GM23338 (cell line): ENCODE data around the gene ATP2B1. TPM values are rescaled to one million over a fixed set of nuclear protein-coding genes. Genes with fewer than 3 reads are reported as not detected.

ENCODE experiments used
- ATAC-seq: fragments of 200-7000 bp; cut with Tn5 transposase; 3 replicates; pipeline ENCODE4 v1.9.1; 2020
- DNase-seq: peaks from one replicate; pipeline ENCODE4 v3.0.0-alpha.2; 2015; ENCODE audit warnings: low spot score
- H2AFZ ChIP-seq: fragments of 200-600 bp; sonication (generic); 2 replicates; pipeline ENCODE4 v1.8.0; 2016; ENCODE audit warnings: antibody characterized with exemption, mild to moderate bottlenecking, moderate library complexity
- H3F3A ChIP-seq: fragments of 200-600 bp; sonication (generic); replicated peaks from 2 replicates; pipeline ENCODE4 v1.8.0; 2017; ENCODE audit warnings: antibody characterized with exemption, mixed run types, low read depth
- H3K27ac ChIP-seq: fragments of 200-600 bp; sonication (generic); 2 replicates; pipeline ENCODE4 v1.6.1; 2016; ENCODE audit warnings: low read depth
- H3K27me3 ChIP-seq: fragments of 200-600 bp; sonication (generic); 2 replicates; pipeline ENCODE4 v1.8.0; 2016; ENCODE audit warnings: mild to moderate bottlenecking, mixed run types, moderate library complexity; ENCODE audit not compliant: insufficient read depth
- H3K36me3 ChIP-seq: fragments of 200-600 bp; sonication (generic); 2 replicates; pipeline ENCODE4 v1.8.0; 2016; ENCODE audit warnings: mild to moderate bottlenecking; ENCODE audit not compliant: insufficient read depth
- H3K4me1 ChIP-seq: fragments of 200-600 bp; sonication (generic); 2 replicates; pipeline ENCODE4 v1.8.0; 2016; ENCODE audit warnings: mild to moderate bottlenecking, moderate library complexity; ENCODE audit not compliant: insufficient read depth
- H3K4me2 ChIP-seq: fragments of 200-600 bp; sonication (generic); 2 replicates; pipeline ENCODE4 v1.7.1; 2017; ENCODE audit warnings: mixed run types
- H3K4me3 ChIP-seq: fragments of 200-600 bp; sonication (generic); 2 replicates; pipeline ENCODE4 v1.6.1; 2016; ENCODE audit warnings: mixed run types
- H3K79me2 ChIP-seq: fragments of 200-600 bp; sonication (generic); replicated peaks from 2 replicates; pipeline ENCODE4 v1.8.0; 2017; ENCODE audit warnings: mild to moderate bottlenecking; ENCODE audit not compliant: insufficient read depth
- H3K9me2 ChIP-seq: fragments of 200-600 bp; sonication (generic); 2 replicates; pipeline ENCODE4 v1.8.0; 2017; ENCODE audit not compliant: insufficient read depth
- H4K20me1 ChIP-seq: fragments of 200-600 bp; sonication (generic); replicated peaks from 2 replicates; pipeline ENCODE4 v1.8.0; 2017; ENCODE audit warnings: mild to moderate bottlenecking; ENCODE audit not compliant: insufficient read depth
- H3K27ac Mint-ChIP-seq: 2 replicates; pipeline ENCODE4 v1.8.0; 2020; ENCODE audit warnings: inconsistent platforms, mild to moderate bottlenecking, moderate library complexity, mixed read lengths
- H3K27me3 Mint-ChIP-seq: 3 replicates; pipeline ENCODE4 v1.8.0; 2022; ENCODE audit warnings: low read depth, mild to moderate bottlenecking, moderate library complexity, mixed read lengths, inconsistent platforms; ENCODE audit not compliant: insufficient read depth, poor library complexity
- H3K36me3 Mint-ChIP-seq: 3 replicates; pipeline ENCODE4 v1.8.0; 2021; ENCODE audit warnings: low read depth, mild to moderate bottlenecking, inconsistent platforms, moderate library complexity, mixed read lengths
- H3K4me1 Mint-ChIP-seq: 3 replicates; pipeline ENCODE4 v1.8.0; 2020; ENCODE audit warnings: mild to moderate bottlenecking, inconsistent platforms, mixed read lengths
- H3K4me3 Mint-ChIP-seq: 3 replicates; pipeline ENCODE4 v1.8.0; 2021; ENCODE audit warnings: moderate library complexity, mild to moderate bottlenecking, inconsistent platforms, mixed read lengths
- H3K9me3 Mint-ChIP-seq: 3 replicates; pipeline ENCODE4 v1.8.0; 2020; ENCODE audit warnings: moderate library complexity, mild to moderate bottlenecking, inconsistent platforms, mixed read lengths
- CREB1 ChIP-seq: fragments of 250-450 bp; sonication (Bioruptor Pico); IDR thresholded peaks from 2 replicates; pipeline ENCODE4 v1.5.0; 2020; ENCODE audit warnings: low read depth, mild to moderate bottlenecking, moderate library complexity
- EZH2 ChIP-seq: fragments of 200-600 bp; sonication (generic); IDR thresholded peaks from one replicate; pipeline ENCODE4 v1.8.0; 2017; ENCODE audit warnings: antibody characterized with exemption, mild to moderate bottlenecking, low read depth; ENCODE audit not compliant: unreplicated experiment
- EZH2phosphoT487 ChIP-seq: fragments of 200-600 bp; sonication (generic); IDR thresholded peaks from one replicate; pipeline ENCODE4 v1.8.1; 2018; ENCODE audit warnings: antibody characterized with exemption; ENCODE audit not compliant: unreplicated experiment
- JUNB ChIP-seq: IDR thresholded peaks from one replicate; pipeline ENCODE4 v1.6.1; 2016; ENCODE audit warnings: antibody characterized with exemption; ENCODE audit not compliant: unreplicated experiment
- NANOG ChIP-seq: IDR thresholded peaks from 2 replicates; pipeline ENCODE4 v1.6.1; 2016; ENCODE audit warnings: antibody characterized with exemption, borderline replicate concordance
- POLR2AphosphoS5 ChIP-seq: IDR thresholded peaks from 2 replicates; pipeline ENCODE4 v1.6.1; 2016; ENCODE audit warnings: antibody characterized with exemption, low read depth
- STAT1 ChIP-seq: IDR thresholded peaks from one replicate; pipeline ENCODE4 v1.6.1; 2016; ENCODE audit warnings: antibody characterized with exemption; ENCODE audit not compliant: unreplicated experiment
- ZNF114 ChIP-seq: fragments of 250-450 bp; sonication (Bioruptor Pico); IDR thresholded peaks from 2 replicates; pipeline ENCODE4 v1.5.0; 2020; ENCODE audit warnings: mild to moderate bottlenecking, moderate library complexity
- ZNF331 ChIP-seq: fragments of 250-450 bp; sonication (Bioruptor Pico); IDR thresholded peaks from 2 replicates; pipeline ENCODE4 v1.5.0; 2020; ENCODE audit warnings: low read depth, mild to moderate bottlenecking, moderate library complexity
- polyA plus RNA-seq: library from polyadenylated mRNA; unstranded; fragments of >200 nt; fragmentation: Nextera tagmentation; extraction: Ambion mirVana; gene quantifications from 2 replicates; pipeline ENCODE4 v1.2.1, GENCODE V29; 2016
- total RNA-seq: library from RNA; depleted of rRNA; stranded (reverse); fragments of >200 nt; shearing (Covaris generic); gene quantifications from 2 replicates; pipeline ENCODE4 v1.2.3, GENCODE V29; 2014
- TF ChIP-seq, protein P1 (sequence below), 2 experiments: fragments of 200-600 bp in 1 of 2; sonication (generic) in 1 of 2; conservative IDR thresholded peaks; 2 replicates each; pipeline versions ENCODE4 v1.5.1 to v1.6.1; 2016 to 2017; ENCODE audit warnings: antibody characterized with exemption in 2 of 2, low read depth in 2 of 2, mild to moderate bottlenecking in 2 of 2, moderate library complexity in 1 of 2
- TF ChIP-seq, protein P2 (sequence below): IDR thresholded peaks from 2 replicates; pipeline ENCODE4 v1.6.1; 2016; ENCODE audit warnings: antibody characterized with exemption
- TF ChIP-seq, protein P3 (sequence below): fragments of 250-450 bp; sonication (Bioruptor Pico); IDR thresholded peaks from 2 replicates; pipeline ENCODE4 v1.5.0; 2020; ENCODE audit warnings: mild to moderate bottlenecking, moderate library complexity

The ATP2B1 gene
- total and polyA plus RNA-seq, 2 experiments from 2014 or later = 39.3 to 42.3 TPM

DNA sequence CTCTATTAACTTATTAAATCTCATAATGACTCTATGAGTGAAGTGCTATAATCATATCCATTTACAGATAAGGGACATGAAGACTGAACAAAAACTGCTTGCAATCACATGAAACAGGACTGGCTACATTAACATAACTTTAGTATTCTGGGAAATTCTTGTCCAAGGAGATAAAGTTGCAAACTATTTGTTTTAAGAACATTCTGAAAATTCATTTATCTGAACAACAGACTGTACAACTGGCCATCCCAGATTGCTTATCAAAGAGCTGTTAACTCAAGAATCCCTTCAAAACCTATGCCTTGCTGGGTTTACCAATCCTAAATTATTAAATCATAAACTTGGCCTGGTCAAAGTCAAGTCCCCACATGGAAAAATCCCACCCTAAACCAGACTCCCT is 143.6 kb downstream of the ATP2B1 start (continued):
- TF ChIP-seq, protein P1, sequence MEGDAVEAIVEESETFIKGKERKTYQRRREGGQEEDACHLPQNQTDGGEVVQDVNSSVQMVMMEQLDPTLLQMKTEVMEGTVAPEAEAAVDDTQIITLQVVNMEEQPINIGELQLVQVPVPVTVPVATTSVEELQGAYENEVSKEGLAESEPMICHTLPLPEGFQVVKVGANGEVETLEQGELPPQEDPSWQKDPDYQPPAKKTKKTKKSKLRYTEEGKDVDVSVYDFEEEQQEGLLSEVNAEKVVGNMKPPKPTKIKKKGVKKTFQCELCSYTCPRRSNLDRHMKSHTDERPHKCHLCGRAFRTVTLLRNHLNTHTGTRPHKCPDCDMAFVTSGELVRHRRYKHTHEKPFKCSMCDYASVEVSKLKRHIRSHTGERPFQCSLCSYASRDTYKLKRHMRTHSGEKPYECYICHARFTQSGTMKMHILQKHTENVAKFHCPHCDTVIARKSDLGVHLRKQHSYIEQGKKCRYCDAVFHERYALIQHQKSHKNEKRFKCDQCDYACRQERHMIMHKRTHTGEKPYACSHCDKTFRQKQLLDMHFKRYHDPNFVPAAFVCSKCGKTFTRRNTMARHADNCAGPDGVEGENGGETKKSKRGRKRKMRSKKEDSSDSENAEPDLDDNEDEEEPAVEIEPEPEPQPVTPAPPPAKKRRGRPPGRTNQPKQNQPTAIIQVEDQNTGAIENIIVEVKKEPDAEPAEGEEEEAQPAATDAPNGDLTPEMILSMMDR (conservative IDR thresholded peaks at IDR 0.05; ENCODE audit: low read depth in 2 of 2) = no peak
- TF ChIP-seq, protein P2, sequence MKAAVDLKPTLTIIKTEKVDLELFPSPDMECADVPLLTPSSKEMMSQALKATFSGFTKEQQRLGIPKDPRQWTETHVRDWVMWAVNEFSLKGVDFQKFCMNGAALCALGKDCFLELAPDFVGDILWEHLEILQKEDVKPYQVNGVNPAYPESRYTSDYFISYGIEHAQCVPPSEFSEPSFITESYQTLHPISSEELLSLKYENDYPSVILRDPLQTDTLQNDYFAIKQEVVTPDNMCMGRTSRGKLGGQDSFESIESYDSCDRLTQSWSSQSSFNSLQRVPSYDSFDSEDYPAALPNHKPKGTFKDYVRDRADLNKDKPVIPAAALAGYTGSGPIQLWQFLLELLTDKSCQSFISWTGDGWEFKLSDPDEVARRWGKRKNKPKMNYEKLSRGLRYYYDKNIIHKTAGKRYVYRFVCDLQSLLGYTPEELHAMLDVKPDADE = no peak
- TF ChIP-seq EZH2 = no peak
- TF ChIP-seq ZNF114 (CRISPR knock-in tag) = no peak
- no peak for TF ChIP-seq ZNF331 (CRISPR knock-in tag)

DNA sequence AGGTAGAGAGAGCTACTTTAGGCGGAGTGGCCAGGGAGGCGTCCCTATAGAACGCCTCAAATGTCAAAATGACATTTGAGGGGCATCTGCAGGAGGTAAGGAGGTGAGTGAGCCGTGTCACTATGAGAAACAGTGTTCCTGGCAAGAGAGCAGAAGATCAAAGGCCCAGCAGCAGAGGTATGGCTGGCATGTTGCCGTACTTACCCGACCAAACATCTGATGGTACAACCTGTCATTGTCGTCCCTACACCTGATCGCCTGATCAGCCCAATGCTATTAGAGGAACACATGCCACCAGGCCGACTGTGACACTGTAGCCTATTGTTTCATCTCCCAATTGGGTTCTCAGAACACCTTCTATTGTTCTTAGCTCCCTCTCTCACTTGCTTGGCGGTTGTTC is 148.9 kb downstream of the ATP2B1 start:
- H3K4me1 ChIP-seq = no peaks in the 10 kb centered on the region
- no peaks in the 10 kb centered on the region for H4K20me1 ChIP-seq
- Mint-ChIP-seq H3K27ac (no peak overlapping the region), H3K36me3 (no peaks in the 10 kb centered on the region), H3K4me3 (no peak overlapping the region), H3K4me1 (no peaks in the 10 kb centered on the region), H3K9me3 (no peaks in the 10 kb centered on the region), H3K27me3 (no peaks in the 10 kb centered on the region)
- no peaks in the 10 kb centered on the region for H3F3A ChIP-seq
- no peak overlapping the region for H3K4me2 ChIP-seq
- H3K79me2 ChIP-seq = no peaks in the 10 kb centered on the region
- no peaks in the 10 kb centered on the region for H3K36me3 ChIP-seq
- no peak overlapping the region for H3K4me3 ChIP-seq
- H3K27ac ChIP-seq = no peak overlapping the region
- DNase-seq (no peak), ATAC-seq (no peak)
- H3K27me3 ChIP-seq = no peaks in the 10 kb centered on the region
- no peak overlapping the region for H2AFZ ChIP-seq
- no peaks in the 10 kb centered on the region for H3K9me2 ChIP-seq
- TF ChIP-seq ZNF114 (CRISPR knock-in tag) (no peak), JUNB (no peak), EZH2 (no peak), ZNF331 (CRISPR knock-in tag) (no peak), CREB1 (CRISPR knock-in tag) (no peak), POLR2AphosphoS5 (no peak), STAT1 (no peak), NANOG (no peak), EZH2phosphoT487 (no peak)
- TF ChIP-seq, protein P1 (conservative IDR thresholded peaks at IDR 0.05; ENCODE audit: low read depth in 2 of 2) = no peak
- TF ChIP-seq, protein P2 = no peak
- TF ChIP-seq, protein P3, sequence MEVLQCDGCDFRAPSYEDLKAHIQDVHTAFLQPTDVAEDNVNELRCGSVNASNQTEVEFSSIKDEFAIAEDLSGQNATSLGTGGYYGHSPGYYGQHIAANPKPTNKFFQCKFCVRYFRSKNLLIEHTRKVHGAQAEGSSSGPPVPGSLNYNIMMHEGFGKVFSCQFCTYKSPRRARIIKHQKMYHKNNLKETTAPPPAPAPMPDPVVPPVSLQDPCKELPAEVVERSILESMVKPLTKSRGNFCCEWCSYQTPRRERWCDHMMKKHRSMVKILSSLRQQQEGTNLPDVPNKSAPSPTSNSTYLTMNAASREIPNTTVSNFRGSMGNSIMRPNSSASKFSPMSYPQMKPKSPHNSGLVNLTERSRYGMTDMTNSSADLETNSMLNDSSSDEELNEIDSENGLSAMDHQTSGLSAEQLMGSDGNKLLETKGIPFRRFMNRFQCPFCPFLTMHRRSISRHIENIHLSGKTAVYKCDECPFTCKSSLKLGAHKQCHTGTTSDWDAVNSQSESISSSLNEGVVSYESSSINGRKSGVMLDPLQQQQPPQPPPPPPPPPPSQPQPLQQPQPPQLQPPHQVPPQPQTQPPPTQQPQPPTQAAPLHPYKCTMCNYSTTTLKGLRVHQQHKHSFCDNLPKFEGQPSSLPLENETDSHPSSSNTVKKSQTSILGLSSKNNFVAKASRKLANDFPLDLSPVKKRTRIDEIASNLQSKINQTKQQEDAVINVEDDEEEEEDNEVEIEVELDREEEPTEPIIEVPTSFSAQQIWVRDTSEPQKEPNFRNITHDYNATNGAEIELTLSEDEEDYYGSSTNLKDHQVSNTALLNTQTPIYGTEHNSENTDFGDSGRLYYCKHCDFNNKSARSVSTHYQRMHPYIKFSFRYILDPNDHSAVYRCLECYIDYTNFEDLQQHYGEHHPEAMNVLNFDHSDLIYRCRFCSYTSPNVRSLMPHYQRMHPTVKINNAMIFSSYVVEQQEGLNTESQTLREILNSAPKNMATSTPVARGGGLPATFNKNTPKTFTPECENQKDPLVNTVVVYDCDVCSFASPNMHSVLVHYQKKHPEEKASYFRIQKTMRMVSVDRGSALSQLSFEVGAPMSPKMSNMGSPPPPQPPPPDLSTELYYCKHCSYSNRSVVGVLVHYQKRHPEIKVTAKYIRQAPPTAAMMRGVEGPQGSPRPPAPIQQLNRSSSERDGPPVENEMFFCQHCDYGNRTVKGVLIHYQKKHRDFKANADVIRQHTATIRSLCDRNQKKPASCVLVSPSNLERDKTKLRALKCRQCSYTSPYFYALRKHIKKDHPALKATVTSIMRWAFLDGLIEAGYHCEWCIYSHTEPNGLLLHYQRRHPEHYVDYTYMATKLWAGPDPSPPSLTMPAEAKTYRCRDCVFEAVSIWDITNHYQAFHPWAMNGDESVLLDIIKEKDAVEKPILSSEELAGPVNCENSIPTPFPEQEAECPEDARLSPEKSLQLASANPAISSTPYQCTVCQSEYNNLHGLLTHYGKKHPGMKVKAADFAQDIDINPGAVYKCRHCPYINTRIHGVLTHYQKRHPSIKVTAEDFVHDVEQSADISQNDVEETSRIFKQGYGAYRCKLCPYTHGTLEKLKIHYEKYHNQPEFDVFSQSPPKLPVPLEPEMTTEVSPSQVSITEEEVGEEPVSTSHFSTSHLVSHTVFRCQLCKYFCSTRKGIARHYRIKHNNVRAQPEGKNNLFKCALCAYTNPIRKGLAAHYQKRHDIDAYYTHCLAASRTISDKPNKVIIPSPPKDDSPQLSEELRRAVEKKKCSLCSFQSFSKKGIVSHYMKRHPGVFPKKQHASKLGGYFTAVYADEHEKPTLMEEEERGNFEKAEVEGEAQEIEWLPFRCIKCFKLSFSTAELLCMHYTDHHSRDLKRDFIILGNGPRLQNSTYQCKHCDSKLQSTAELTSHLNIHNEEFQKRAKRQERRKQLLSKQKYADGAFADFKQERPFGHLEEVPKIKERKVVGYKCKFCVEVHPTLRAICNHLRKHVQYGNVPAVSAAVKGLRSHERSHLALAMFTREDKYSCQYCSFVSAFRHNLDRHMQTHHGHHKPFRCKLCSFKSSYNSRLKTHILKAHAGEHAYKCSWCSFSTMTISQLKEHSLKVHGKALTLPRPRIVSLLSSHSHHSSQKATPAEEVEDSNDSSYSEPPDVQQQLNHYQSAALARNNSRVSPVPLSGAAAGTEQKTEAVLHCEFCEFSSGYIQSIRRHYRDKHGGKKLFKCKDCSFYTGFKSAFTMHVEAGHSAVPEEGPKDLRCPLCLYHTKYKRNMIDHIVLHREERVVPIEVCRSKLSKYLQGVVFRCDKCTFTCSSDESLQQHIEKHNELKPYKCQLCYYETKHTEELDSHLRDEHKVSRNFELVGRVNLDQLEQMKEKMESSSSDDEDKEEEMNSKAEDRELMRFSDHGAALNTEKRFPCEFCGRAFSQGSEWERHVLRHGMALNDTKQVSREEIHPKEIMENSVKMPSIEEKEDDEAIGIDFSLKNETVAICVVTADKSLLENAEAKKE (CRISPR knock-in tag) = no peak
